T-helper 17 cell (primary cell): ENCODE data around the gene GULP1. TPM values are rescaled to one million over a fixed set of nuclear protein-coding genes. Genes with fewer than 3 reads are reported as not detected.
A peak's percentile ranks its signal among the peaks of the same experiment; 100 is the strongest.

Experiments used
- ATAC-seq: fragments of 150-1000 bp; cut with Tn5 transposase; 2 replicates; pipeline ENCODE4 v1.10.0; 2021; ENCODE audit warnings: mild to moderate bottlenecking, moderate library complexity
- DNase-seq, 3 donors: peaks; one replicate each; pipeline versions ENCODE4 v3.0.0 to v3.0.0-alpha.2; 2020 to 2021
- H3K9me3 ChIP-seq: one replicate; pipeline ENCODE4 v1.7.0; 2013; ENCODE audit warnings: low read length, mild to moderate bottlenecking; ENCODE audit not compliant: control insufficient read depth, poor library complexity, severe bottlenecking
- H3K27ac Mint-ChIP-seq: one replicate; pipeline ENCODE4 v1.8.0; 2022; ENCODE audit warnings: mild to moderate bottlenecking, moderate library complexity, mixed read lengths
- H3K27me3 Mint-ChIP-seq: one replicate; pipeline ENCODE4 v1.8.0; 2022; ENCODE audit warnings: mixed read lengths
- H3K36me3 Mint-ChIP-seq: one replicate; pipeline ENCODE4 v1.8.0; 2022; ENCODE audit warnings: low read depth, mixed read lengths
- H3K4me1 Mint-ChIP-seq: one replicate; pipeline ENCODE4 v1.8.0; 2022; ENCODE audit warnings: mild to moderate bottlenecking, mixed read lengths
- H3K4me3 Mint-ChIP-seq: one replicate; pipeline ENCODE4 v1.8.0; 2022; ENCODE audit warnings: mild to moderate bottlenecking, moderate library complexity, mixed read lengths
- total RNA-seq, 4 donors: library from RNA in 2 of 4; stranded (reverse) in 2 of 4; gene quantifications; one replicate each; pipeline ENCODE4 v1.2.3 and lab custom pipeline; 2022 to 2026

GULP1 gene
- total RNA-seq, 2 donors from 2014 or later: not detected

GRCh38 chr2:188410504-188411235 is 119.0 kb downstream of the GULP1 start:
- ATAC-seq (no peak), DNase-seq (no peak)
- H3K9me3 ChIP-seq: no peaks in the 10 kb centered on the region
- H3K36me3 Mint-ChIP-seq: no peaks in the 10 kb centered on the region
- no peak overlapping the region for H3K4me3 Mint-ChIP-seq
- H3K27ac Mint-ChIP-seq: no peak overlapping the region
- no peaks in the 10 kb centered on the region for H3K4me1 Mint-ChIP-seq
- H3K27me3 Mint-ChIP-seq: no peaks in the 10 kb centered on the region

- Mint-ChIP-seq H3K27me3 (no peaks in the 10 kb centered on the region), H3K27ac (no peak overlapping the region), H3K4me1 (no peaks in the 10 kb centered on the region), H3K36me3 (no peaks in the 10 kb centered on the region), H3K4me3 (no peak overlapping the region)
- H3K9me3 ChIP-seq: no peaks in the 10 kb centered on the region
- DNase-seq (no peak), ATAC-seq (no peak)
Observed at GRCh38 chr2:188412190-188412589, 120.5 kb downstream of the GULP1 start.

- no peak overlapping the region for H3K27ac Mint-ChIP-seq
- ATAC-seq: no peak
- no peaks in the 10 kb centered on the region for H3K4me1 Mint-ChIP-seq
- no peak for DNase-seq
- H3K9me3 ChIP-seq: no peaks in the 10 kb centered on the region
- no peaks in the 10 kb centered on the region for H3K36me3 Mint-ChIP-seq
- H3K27me3 Mint-ChIP-seq: no peaks in the 10 kb centered on the region
- no peak overlapping the region for H3K4me3 Mint-ChIP-seq
Observed at GRCh38 chr2:188414411-188414810, 122.7 kb downstream of the GULP1 start.

- Mint-ChIP-seq H3K27me3 (no peaks in the 10 kb centered on the region), H3K27ac (no peak overlapping the region), H3K4me3 (no peak overlapping the region), H3K4me1 (no peaks in the 10 kb centered on the region), H3K36me3 (no peaks in the 10 kb centered on the region)
- no peak for DNase-seq
- H3K9me3 ChIP-seq: no peaks in the 10 kb centered on the region
- no peak for ATAC-seq
Observed at GRCh38 chr2:188414869-188415753, 123.4 kb downstream of the GULP1 start.

- H3K27ac Mint-ChIP-seq: no peak overlapping the region
- ATAC-seq (no peak), DNase-seq (no peak)
- H3K36me3 Mint-ChIP-seq: no peaks in the 10 kb centered on the region
- no peaks in the 10 kb centered on the region for H3K27me3 Mint-ChIP-seq
- no peak overlapping the region for H3K4me3 Mint-ChIP-seq
- H3K4me1 Mint-ChIP-seq: no peaks in the 10 kb centered on the region
- H3K9me3 ChIP-seq: no peaks in the 10 kb centered on the region
Observed at GRCh38 chr2:188415754-188416083, 124.0 kb downstream of the GULP1 start.

GRCh38 chr2:188416367-188416766 is 124.7 kb downstream of the GULP1 start:
- Mint-ChIP-seq H3K27me3 (no peaks in the 10 kb centered on the region), H3K36me3 (no peaks in the 10 kb centered on the region), H3K27ac (peak overlapping the region; percentile 25), H3K4me3 (no peak overlapping the region), H3K4me1 (no peaks in the 10 kb centered on the region)
- H3K9me3 ChIP-seq: no peaks in the 10 kb centered on the region
- ATAC-seq (no peak), DNase-seq (no peak)

GRCh38 chr2:188422726-188423125 is 131.1 kb downstream of the GULP1 start:
- no peak overlapping the region for H3K27ac Mint-ChIP-seq
- DNase-seq (no peak), ATAC-seq (no peak)
- H3K36me3 Mint-ChIP-seq: no peaks in the 10 kb centered on the region
- no peaks in the 10 kb centered on the region for H3K9me3 ChIP-seq
- no peaks in the 10 kb centered on the region for H3K4me1 Mint-ChIP-seq
- H3K4me3 Mint-ChIP-seq: no peak overlapping the region
- no peaks in the 10 kb centered on the region for H3K27me3 Mint-ChIP-seq

- Mint-ChIP-seq H3K27ac (no peak overlapping the region), H3K4me3 (no peak overlapping the region), H3K4me1 (no peaks in the 10 kb centered on the region), H3K36me3 (no peaks in the 10 kb centered on the region), H3K27me3 (no peaks in the 10 kb centered on the region)
- DNase-seq: no peak
- no peak for ATAC-seq
- no peaks in the 10 kb centered on the region for H3K9me3 ChIP-seq
Observed at GRCh38 chr2:188425266-188425665, 133.6 kb downstream of the GULP1 start.

- no peaks in the 10 kb centered on the region for H3K36me3 Mint-ChIP-seq
- no peaks in the 10 kb centered on the region for H3K9me3 ChIP-seq
- H3K4me3 Mint-ChIP-seq: no peak overlapping the region
- H3K4me1 Mint-ChIP-seq: no peaks in the 10 kb centered on the region
- no peak for ATAC-seq
- no peaks in the 10 kb centered on the region for H3K27me3 Mint-ChIP-seq
- H3K27ac Mint-ChIP-seq: no peak overlapping the region
- DNase-seq: no peak
Observed at GRCh38 chr2:188426121-188426520, 134.4 kb downstream of the GULP1 start.

GRCh38 chr2:188430705-188431104 is 139.0 kb downstream of the GULP1 start:
- H3K27me3 Mint-ChIP-seq: no peaks in the 10 kb centered on the region
- no peaks in the 10 kb centered on the region for H3K9me3 ChIP-seq
- DNase-seq: no peak
- no peaks in the 10 kb centered on the region for H3K4me1 Mint-ChIP-seq
- no peak for ATAC-seq
- no peak overlapping the region for H3K27ac Mint-ChIP-seq
- H3K36me3 Mint-ChIP-seq: no peaks in the 10 kb centered on the region
- H3K4me3 Mint-ChIP-seq: no peak overlapping the region

- H3K4me3 Mint-ChIP-seq: no peak overlapping the region
- H3K9me3 ChIP-seq: no peaks in the 10 kb centered on the region
- no peaks in the 10 kb centered on the region for H3K27me3 Mint-ChIP-seq
- no peak overlapping the region for H3K27ac Mint-ChIP-seq
- no peaks in the 10 kb centered on the region for H3K36me3 Mint-ChIP-seq
- no peak for DNase-seq
- no peaks in the 10 kb centered on the region for H3K4me1 Mint-ChIP-seq
- ATAC-seq: no peak
Observed at GRCh38 chr2:188434018-188434417, 142.3 kb downstream of the GULP1 start.

GRCh38 chr2:188435115-188435514 is 143.4 kb downstream of the GULP1 start:
- Mint-ChIP-seq H3K4me1 (no peaks in the 10 kb centered on the region), H3K27me3 (no peaks in the 10 kb centered on the region), H3K4me3 (no peak overlapping the region), H3K36me3 (no peaks in the 10 kb centered on the region), H3K27ac (no peak overlapping the region)
- H3K9me3 ChIP-seq: no peaks in the 10 kb centered on the region
- no peak for ATAC-seq
- no peak for DNase-seq

- DNase-seq (no peak), ATAC-seq (no peak)
- Mint-ChIP-seq H3K4me3 (no peak overlapping the region), H3K4me1 (no peaks in the 10 kb centered on the region), H3K36me3 (no peaks in the 10 kb centered on the region), H3K27me3 (no peaks in the 10 kb centered on the region), H3K27ac (no peak overlapping the region)
- H3K9me3 ChIP-seq: no peaks in the 10 kb centered on the region
Observed at GRCh38 chr2:188437537-188437936, 145.9 kb downstream of the GULP1 start.

GRCh38 chr2:188439986-188440385 is 148.3 kb downstream of the GULP1 start:
- Mint-ChIP-seq H3K27ac (no peak overlapping the region), H3K4me3 (no peak overlapping the region), H3K4me1 (no peaks in the 10 kb centered on the region), H3K27me3 (no peaks in the 10 kb centered on the region), H3K36me3 (no peaks in the 10 kb centered on the region)
- DNase-seq (no peak), ATAC-seq (no peak)
- H3K9me3 ChIP-seq: no peaks in the 10 kb centered on the region
